ENCODE data around the gene CALR. TPM values are rescaled to one million over a fixed set of nuclear protein-coding genes. Genes with fewer than 3 reads are reported as not detected.

CALR gene
- total RNA-seq, 4 donors from 2014 or later, result 166 to 616 (median 392) TPM

DNA sequence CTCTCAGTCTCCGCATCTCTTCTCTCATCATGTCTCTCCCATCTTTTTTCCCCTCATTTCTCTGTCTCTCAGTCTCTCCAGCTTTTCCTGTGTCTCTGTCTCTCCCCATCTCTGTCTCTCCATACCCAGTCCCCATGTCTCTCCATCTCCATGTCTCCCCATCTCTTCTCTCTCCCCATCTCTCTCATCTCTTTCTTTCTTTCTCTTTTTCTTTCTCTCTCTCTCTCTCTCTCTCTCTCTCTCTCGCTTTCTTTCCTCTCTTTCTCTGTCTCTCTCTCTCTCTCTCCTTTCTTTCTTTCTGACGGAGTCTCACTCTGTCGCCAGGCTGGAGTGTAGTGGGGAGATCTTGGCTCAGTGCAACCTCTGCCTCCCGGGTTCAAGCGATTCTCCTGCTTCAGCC lies 44.2 kb downstream of the CALR start:
- Histone ChIP-seq H3K4me3 (no peak overlapping the region), H3K9me3 (no peaks in the 10 kb centered on the region), H3K27ac (no peak overlapping the region), H3K4me1 (no peaks in the 10 kb centered on the region), H3K27me3 (no peaks in the 10 kb centered on the region), H3K36me3 (no peaks in the 10 kb centered on the region)
- no peak for TF ChIP-seq POLR2A (IDR thresholded peaks at IDR 0.05)
- TF ChIP-seq, protein P1, sequence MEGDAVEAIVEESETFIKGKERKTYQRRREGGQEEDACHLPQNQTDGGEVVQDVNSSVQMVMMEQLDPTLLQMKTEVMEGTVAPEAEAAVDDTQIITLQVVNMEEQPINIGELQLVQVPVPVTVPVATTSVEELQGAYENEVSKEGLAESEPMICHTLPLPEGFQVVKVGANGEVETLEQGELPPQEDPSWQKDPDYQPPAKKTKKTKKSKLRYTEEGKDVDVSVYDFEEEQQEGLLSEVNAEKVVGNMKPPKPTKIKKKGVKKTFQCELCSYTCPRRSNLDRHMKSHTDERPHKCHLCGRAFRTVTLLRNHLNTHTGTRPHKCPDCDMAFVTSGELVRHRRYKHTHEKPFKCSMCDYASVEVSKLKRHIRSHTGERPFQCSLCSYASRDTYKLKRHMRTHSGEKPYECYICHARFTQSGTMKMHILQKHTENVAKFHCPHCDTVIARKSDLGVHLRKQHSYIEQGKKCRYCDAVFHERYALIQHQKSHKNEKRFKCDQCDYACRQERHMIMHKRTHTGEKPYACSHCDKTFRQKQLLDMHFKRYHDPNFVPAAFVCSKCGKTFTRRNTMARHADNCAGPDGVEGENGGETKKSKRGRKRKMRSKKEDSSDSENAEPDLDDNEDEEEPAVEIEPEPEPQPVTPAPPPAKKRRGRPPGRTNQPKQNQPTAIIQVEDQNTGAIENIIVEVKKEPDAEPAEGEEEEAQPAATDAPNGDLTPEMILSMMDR (IDR thresholded peaks at IDR 0.05), result no peak
- intact Hi-C loops (cut with DNase I; ENCODE audit: low total_unique reads), result loop anchor here (5.0 kb wide), 1 partner anchor 80 kb away; no protein-coding TSS in a partner anchor
- no peak for DNase-seq

DNA sequence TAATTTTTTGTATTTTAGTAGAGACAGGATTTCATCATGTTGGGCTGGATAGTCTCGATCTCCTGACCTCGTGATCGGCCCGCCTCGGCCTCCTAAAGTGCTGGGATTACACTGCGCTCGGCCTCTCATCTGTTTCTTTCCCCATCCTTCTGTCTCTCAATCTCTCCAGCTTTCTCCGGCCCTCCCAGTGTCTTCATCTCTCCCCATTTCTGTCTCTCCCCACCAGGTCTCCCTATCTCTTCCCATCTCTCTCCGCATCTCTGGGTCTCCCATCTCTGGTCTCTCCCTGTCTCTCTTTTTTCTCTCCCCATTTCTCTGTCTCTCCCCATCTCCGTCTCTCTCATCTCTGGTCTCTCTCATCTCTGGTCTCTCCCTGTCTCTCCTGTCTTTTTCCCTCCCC lies 44.7 kb downstream of the CALR start:
- DNase-seq, result no peak
- no peaks in the 10 kb centered on the region for H3K27me3 ChIP-seq
- H3K9me3 ChIP-seq, result no peaks in the 10 kb centered on the region
- TF ChIP-seq, protein P1 (IDR thresholded peaks at IDR 0.05), result no peak
- no peak for TF ChIP-seq POLR2A (IDR thresholded peaks at IDR 0.05)
- H3K36me3 ChIP-seq, result no peaks in the 10 kb centered on the region
- no peaks in the 10 kb centered on the region for H3K4me1 ChIP-seq
- H3K4me3 ChIP-seq, result peak overlapping the region in 1 of 2 donors; percentile 30
- intact Hi-C loops (cut with DNase I; ENCODE audit: low total_unique reads), result loop anchor here (5.0 kb wide), 1 partner anchor 79 kb away; no protein-coding TSS in a partner anchor
- peak overlapping the region; percentile 6 to 45 for H3K27ac ChIP-seq

DNA sequence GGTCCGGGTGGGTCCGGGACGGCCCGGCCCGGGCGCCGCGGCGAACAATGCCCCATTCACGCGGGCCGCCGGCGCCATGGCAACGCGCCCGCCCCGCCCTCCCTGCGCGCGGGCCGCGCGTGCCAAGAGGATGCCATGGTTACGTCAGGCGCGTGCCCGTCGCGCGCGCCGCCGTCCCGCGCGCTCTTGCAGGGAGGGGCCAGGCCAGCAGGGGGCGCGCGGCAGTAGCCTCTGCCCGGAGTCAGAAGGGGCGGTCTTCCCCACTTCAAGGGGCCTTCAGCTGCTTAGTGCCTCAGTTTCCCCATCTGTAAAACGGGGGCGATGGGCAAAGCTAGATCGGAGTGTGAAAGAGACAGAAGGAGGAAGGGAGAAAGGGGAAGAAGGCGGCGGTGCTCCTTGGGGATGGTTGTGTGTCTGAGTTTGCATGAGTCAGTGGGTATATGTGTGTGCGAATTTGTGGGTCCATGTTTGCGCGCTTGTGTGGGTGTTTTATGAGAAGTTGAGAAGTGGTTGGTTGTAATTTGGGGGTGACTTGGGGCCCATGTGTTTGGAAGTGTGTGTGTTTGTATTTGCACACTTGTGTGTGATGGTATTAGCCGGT lies 45.2 kb downstream of the CALR start:
- H3K4me1 ChIP-seq, result no peaks in the 10 kb centered on the region
- intact Hi-C loops (cut with DNase I; ENCODE audit: low total_unique reads), result loop anchor here (5.0 kb wide), 1 partner anchor 79 kb away; no protein-coding TSS in a partner anchor
- H3K9me3 ChIP-seq, result no peaks in the 10 kb centered on the region
- H3K27ac ChIP-seq, result peak overlapping the region in 1 of 2 donors; percentile 45
- H3K27me3 ChIP-seq, result no peaks in the 10 kb centered on the region
- no peaks in the 10 kb centered on the region for H3K36me3 ChIP-seq
- peak overlapping the region in 1 of 2 donors; percentile 30 for H3K4me3 ChIP-seq
- DNase-seq, result peak; percentile 72 to 85
- TF ChIP-seq, protein P1 (IDR thresholded peaks at IDR 0.05), result peak; percentile 90 to 99 (median 99)
- TF ChIP-seq POLR2A (IDR thresholded peaks at IDR 0.05), result peak in 1 of 2 donors; percentile 35

DNA sequence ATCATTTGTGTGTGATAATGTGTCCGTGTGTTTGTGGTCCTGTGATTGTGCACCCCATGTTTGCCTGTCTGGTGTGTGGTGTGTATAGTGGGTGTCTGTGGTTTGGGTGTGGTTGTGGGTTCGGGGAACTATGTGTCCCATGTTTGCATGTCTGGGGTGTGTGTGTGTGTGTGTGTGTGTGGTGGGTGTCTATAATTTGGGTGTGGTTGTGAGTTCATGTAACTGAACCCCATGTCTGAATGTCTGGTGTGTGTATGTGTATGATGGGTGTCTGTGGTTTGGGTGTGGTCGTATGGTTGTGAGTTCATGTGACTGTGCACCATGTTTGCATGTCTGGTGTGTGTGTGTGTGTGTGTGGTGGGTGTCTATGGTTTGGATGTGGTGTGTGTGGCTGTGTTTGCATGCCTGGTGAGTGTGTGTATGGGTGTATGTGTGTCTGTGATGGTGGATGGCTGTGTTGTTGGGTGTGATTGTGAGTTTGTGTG lies 45.8 kb downstream of the CALR start:
- H3K4me1 ChIP-seq, result no peaks in the 10 kb centered on the region
- H3K27ac ChIP-seq, result no peak overlapping the region
- TF ChIP-seq POLR2A (IDR thresholded peaks at IDR 0.05), result no peak
- TF ChIP-seq, protein P1 (IDR thresholded peaks at IDR 0.05), result no peak
- no peaks in the 10 kb centered on the region for H3K36me3 ChIP-seq
- intact Hi-C loops (cut with DNase I; ENCODE audit: low total_unique reads), result loop anchor here (5.0 kb wide), 1 partner anchor 78 kb away; no protein-coding TSS in a partner anchor
- H3K27me3 ChIP-seq, result no peaks in the 10 kb centered on the region
- DNase-seq, result no peak
- H3K4me3 ChIP-seq, result no peak overlapping the region
- no peaks in the 10 kb centered on the region for H3K9me3 ChIP-seq

DNA sequence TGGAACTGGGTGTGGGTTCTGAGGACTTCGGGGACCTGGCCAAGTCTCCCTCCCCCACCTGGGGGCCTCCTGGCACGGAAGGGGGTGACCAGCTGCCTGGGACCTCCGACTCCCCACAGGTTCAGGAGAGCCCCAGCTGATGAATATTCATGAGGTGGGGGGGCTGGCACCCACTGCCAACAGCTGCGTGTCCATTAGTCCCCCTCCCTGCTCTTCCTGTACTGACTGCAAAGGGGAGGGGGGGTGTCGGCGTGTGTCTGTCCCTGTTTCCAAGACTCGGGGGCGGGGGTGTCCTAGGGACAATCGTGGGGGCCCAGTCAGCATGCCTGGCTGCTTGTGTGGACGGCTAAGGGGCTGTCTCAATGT lies 46.3 kb downstream of the CALR start:
- no peaks in the 10 kb centered on the region for H3K27me3 ChIP-seq
- H3K4me3 ChIP-seq, result no peak overlapping the region
- DNase-seq, result no peak
- H3K4me1 ChIP-seq, result no peaks in the 10 kb centered on the region
- TF ChIP-seq, protein P1 (IDR thresholded peaks at IDR 0.05), result no peak
- H3K9me3 ChIP-seq, result no peaks in the 10 kb centered on the region
- H3K27ac ChIP-seq, result no peak overlapping the region
- no peaks in the 10 kb centered on the region for H3K36me3 ChIP-seq
- intact Hi-C loops (cut with DNase I; ENCODE audit: low total_unique reads), result loop anchor here (5.0 kb wide), 1 partner anchor 78 kb away; no protein-coding TSS in a partner anchor
